ENCODE measurements around the gene UNC5B. TPM values are rescaled to one million over a fixed set of nuclear protein-coding genes. Genes with fewer than 3 reads are reported as not detected.

The UNC5B gene
- total RNA-seq, 1 experiment from 2014 or later, result 22.0 TPM

DNA sequence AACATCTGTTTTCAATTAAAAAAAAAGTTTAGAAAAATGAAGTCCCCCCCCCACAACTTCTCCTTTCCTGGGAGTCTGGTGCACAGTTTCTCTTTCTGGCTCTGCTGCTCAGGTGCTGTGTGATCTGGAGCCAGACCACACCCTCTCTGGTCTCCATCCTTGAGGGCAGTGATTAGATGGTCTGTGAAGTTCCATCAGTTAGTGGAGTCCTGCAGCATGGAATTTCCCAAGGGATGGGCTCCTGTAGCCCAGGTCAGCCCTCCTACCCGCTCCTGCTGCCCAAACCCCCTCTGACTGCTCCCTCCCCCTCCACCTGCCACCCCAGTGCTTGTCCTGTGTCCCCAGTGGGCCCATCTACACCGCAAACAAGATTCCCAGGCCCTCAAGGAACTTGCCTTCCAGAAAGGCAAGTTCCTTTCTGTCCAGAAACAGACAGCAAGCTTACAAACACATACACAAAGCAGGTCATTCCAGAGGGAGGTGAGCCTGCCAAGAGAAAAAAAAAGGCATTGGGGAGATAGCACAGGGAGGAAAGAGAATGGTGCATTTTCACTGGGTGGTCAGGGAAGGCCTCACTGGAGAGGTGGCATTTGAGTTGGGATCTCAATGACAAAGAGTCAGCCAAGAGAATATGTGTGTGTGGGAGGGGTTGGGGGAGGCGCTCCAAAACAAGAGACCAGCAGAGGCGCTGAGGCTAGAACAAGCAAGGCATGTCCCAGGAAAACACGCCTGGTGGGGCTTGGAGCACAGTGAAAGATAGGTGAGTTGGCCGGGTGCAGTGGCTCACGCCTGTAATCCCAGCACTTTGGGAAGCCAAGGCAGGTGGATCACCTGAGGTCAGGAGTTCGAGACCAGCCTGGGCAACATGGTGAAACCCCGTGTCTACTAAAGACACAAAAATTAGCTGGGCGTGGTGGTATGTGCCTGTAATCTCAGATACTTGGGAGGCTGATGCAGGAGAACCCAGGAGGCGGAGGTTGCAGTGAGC is 57.2 kb downstream of the UNC5B start:
- Histone ChIP-seq H3K4me3 (replicated peaks in 1 of 2; ENCODE audit: low read depth in 1 of 2, low read length in 2 of 2) (no peak overlapping the region), H3K79me2 (ENCODE audit: insufficient read depth, low read length) (no peaks in the 10 kb centered on the region), H3K9me3 (ENCODE audit: control insufficient read depth in 1 of 2, insufficient read depth in 1 of 2, low read depth in 1 of 2, low read length in 2 of 2) (no peaks in the 10 kb centered on the region), H3K27ac (ENCODE audit: low read depth, low read length) (peak overlapping the region; percentile 23), H4K20me1 (ENCODE audit: insufficient read depth) (no peaks in the 10 kb centered on the region), H3K36me3 (ENCODE audit: control insufficient read depth in 1 of 2, insufficient read depth in 2 of 2, low read length in 2 of 2) (no peaks in the 10 kb centered on the region), H2AFZ (ENCODE audit: low read depth, low read length, poor library complexity, severe bottlenecking) (no peak overlapping the region), H3K27me3 (ENCODE audit: insufficient read depth, low read length) (no peaks in the 10 kb centered on the region), H3K4me1 (ENCODE audit: control insufficient read depth in 1 of 2, insufficient read depth in 2 of 2, low read length in 2 of 2) (peaks cover 14 to 29% of the 10 kb centered on the region in 2 experiments; a peak in 3 of 4 replicates), H3K9ac (ENCODE audit: low read length) (no peak overlapping the region), H3K9me2 (ENCODE audit: insufficient read depth) (no peaks in the 10 kb centered on the region), H3K4me2 (ENCODE audit: low read length) (peak overlapping the region; percentile 29)
- no TSS peak for BruUV-seq (replicated peaks)
- intact Hi-C loops (cut with micrococcal nuclease), result loop anchor here (2.0 to 5.0 kb wide), 3 partner anchors 57 to 367 kb away; partner anchors contain the start of gene UNC5B
- CTCF ChIA-PET, result interaction anchor here (0.6 to 2.2 kb wide), 22 partner anchors 9 to 382 kb away, joined by 3 to 45 read pairs (median 3); no protein-coding TSS in a partner anchor
- POLR2A ChIA-PET, result interaction anchor here (0.7 to 1.6 kb wide), 4 partner anchors 9 to 52 kb away, joined by 3 to 7 read pairs (median 4); no protein-coding TSS in a partner anchor
- DNase-seq (ENCODE audit: low read depth, low spot score) (no peak), ATAC-seq (peak; percentile 51)
- RAD21 ChIA-PET (ENCODE audit: low non-redundant PET in 1 of 2, low total read pairs in 2 of 2, uncharacterized antibody in 2 of 2, unreplicated experiment in 2 of 2), result interaction anchor here in 1 of 2 experiments (0.8 kb wide), 1 partner anchor 365 kb away, joined by 4 read pairs; no protein-coding TSS in a partner anchor
- TF ChIP-seq JUND (IDR thresholded peaks at IDR 0.05) (no peak), SRF (IDR thresholded peaks at IDR 0.05; ENCODE audit: low read depth) (no peak), SP1 (IDR thresholded peaks at IDR 0.05; ENCODE audit: low read depth) (no peak), FOSL1 (IDR thresholded peaks at IDR 0.05; ENCODE audit: low read depth) (no peak), POLR2AphosphoS5 (IDR thresholded peaks at IDR 0.05; ENCODE audit: low read depth, low read length) (no peak), EZH2phosphoT487 (IDR thresholded peaks at IDR 0.05; ENCODE audit: borderline replicate concordance) (no peak), EGR1 (IDR thresholded peaks at IDR 0.05; ENCODE audit: low read depth) (no peak)
- TF ChIP-seq, protein P1, sequence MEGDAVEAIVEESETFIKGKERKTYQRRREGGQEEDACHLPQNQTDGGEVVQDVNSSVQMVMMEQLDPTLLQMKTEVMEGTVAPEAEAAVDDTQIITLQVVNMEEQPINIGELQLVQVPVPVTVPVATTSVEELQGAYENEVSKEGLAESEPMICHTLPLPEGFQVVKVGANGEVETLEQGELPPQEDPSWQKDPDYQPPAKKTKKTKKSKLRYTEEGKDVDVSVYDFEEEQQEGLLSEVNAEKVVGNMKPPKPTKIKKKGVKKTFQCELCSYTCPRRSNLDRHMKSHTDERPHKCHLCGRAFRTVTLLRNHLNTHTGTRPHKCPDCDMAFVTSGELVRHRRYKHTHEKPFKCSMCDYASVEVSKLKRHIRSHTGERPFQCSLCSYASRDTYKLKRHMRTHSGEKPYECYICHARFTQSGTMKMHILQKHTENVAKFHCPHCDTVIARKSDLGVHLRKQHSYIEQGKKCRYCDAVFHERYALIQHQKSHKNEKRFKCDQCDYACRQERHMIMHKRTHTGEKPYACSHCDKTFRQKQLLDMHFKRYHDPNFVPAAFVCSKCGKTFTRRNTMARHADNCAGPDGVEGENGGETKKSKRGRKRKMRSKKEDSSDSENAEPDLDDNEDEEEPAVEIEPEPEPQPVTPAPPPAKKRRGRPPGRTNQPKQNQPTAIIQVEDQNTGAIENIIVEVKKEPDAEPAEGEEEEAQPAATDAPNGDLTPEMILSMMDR (IDR thresholded peaks at IDR 0.05 in 2 of 3, conservative IDR thresholded peaks at IDR 0.05 in 1 of 3; ENCODE audit: borderline replicate concordance in 1 of 3, insufficient read depth in 1 of 3, low read depth in 2 of 3, low read length in 2 of 3), result no peak
- TF ChIP-seq, protein P2, sequence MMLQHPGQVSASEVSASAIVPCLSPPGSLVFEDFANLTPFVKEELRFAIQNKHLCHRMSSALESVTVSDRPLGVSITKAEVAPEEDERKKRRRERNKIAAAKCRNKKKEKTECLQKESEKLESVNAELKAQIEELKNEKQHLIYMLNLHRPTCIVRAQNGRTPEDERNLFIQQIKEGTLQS (IDR thresholded peaks at IDR 0.05), result no peak

Measured in HCT116 (cell line).